ENCODE data around the gene SPOP. TPM values are rescaled to one million over a fixed set of nuclear protein-coding genes. Genes with fewer than 3 reads are reported as not detected.
A peak's percentile ranks its signal among the peaks of the same experiment; 100 is the strongest.
"Not testable (repeated sequence)": the region's sequence is repeated elsewhere in the genome, so short reads cannot be mapped to it uniquely, and the experiment has no call there.

Gene SPOP
- polyA plus RNA-seq (ENCODE audit: insufficient read length in 12 of 12): 100 to 1,000 TPM in 1 of 12 donors, 10 to 100 TPM in 11; 45.6 to 386 (median 52.3) TPM
- long read RNA-seq, donor 1, transcript SPOP-206 (10 exons, 1,865 nt): minor isoform, 16 of 71 reads
- long read RNA-seq, donor 1, transcript SPOP-222 (2 exons, 421 nt): minor isoform, 11 of 71 reads
- long read RNA-seq, donor 1, transcript SPOP-221 (1 exons, 2,135 nt): major isoform, 41 of 71 reads
- long read RNA-seq, donor 1, partial matches to known transcripts: 0 of 71 reads
- long read RNA-seq, donor 1, other reads (novel, unspliced or antisense): 0 of 71 reads
- long read RNA-seq, donor 2, transcript SPOP-222 (2 exons, 421 nt): minor isoform, 9 of 49 reads
- long read RNA-seq, donor 2, transcript SPOP-206 (10 exons, 1,865 nt): minor isoform, 10 of 49 reads
- long read RNA-seq, donor 2, transcript SPOP-221 (1 exons, 2,135 nt): major isoform, 22 of 49 reads
- long read RNA-seq, donor 2, partial matches to known transcripts: 7 of 49 reads
- long read RNA-seq, donor 2, other reads (novel, unspliced or antisense): 0 of 49 reads
- long read RNA-seq, donor 3, transcript SPOP-221 (1 exons, 2,135 nt): major isoform, 26 of 35 reads
- long read RNA-seq, donor 3, partial matches to known transcripts: 0 of 35 reads
- long read RNA-seq, donor 3, other reads (novel, unspliced or antisense): 0 of 35 reads
- long read RNA-seq, donor 4, transcript SPOP-221 (1 exons, 2,135 nt): major isoform, 18 of 24 reads
- long read RNA-seq, donor 4, partial matches to known transcripts: 0 of 24 reads
- long read RNA-seq, donor 4, other reads (novel, unspliced or antisense): 0 of 24 reads
- long read RNA-seq, donor 5, transcript SPOP-221 (1 exons, 2,135 nt): major isoform, 15 of 54 reads
- long read RNA-seq, donor 5, transcript SPOP-222 (2 exons, 421 nt): minor isoform, 7 of 54 reads
- long read RNA-seq, donor 5, transcript SPOP-206 (10 exons, 1,865 nt): major isoform, 15 of 54 reads
- long read RNA-seq, donor 5, partial matches to known transcripts: 10 of 54 reads
- long read RNA-seq, donor 5, other reads (novel, unspliced or antisense): 6 of 54 reads
- long read RNA-seq, donor 6, transcript SPOP-206 (10 exons, 1,865 nt): minor isoform, 6 of 43 reads
- long read RNA-seq, donor 6, transcript SPOP-221 (1 exons, 2,135 nt): major isoform, 26 of 43 reads
- long read RNA-seq, donor 6, transcript SPOP-222 (2 exons, 421 nt): minor isoform, 8 of 43 reads
- long read RNA-seq, donor 6, partial matches to known transcripts: 0 of 43 reads
- long read RNA-seq, donor 6, other reads (novel, unspliced or antisense): 0 of 43 reads
- long read RNA-seq, donor 7, transcript SPOP-221 (1 exons, 2,135 nt): major isoform, 16 of 24 reads
- long read RNA-seq, donor 7, transcript SPOP-206 (10 exons, 1,865 nt): minor isoform, 6 of 24 reads
- long read RNA-seq, donor 7, partial matches to known transcripts: 0 of 24 reads
- long read RNA-seq, donor 7, other reads (novel, unspliced or antisense): 0 of 24 reads
- long read RNA-seq, donor 8, transcript SPOP-206 (10 exons, 1,865 nt): major isoform, 19 of 57 reads
- long read RNA-seq, donor 8, transcript SPOP-222 (2 exons, 421 nt): minor isoform, 11 of 57 reads
- long read RNA-seq, donor 8, transcript SPOP-221 (1 exons, 2,135 nt): minor isoform, 17 of 57 reads
- long read RNA-seq, donor 8, partial matches to known transcripts: 6 of 57 reads
- long read RNA-seq, donor 8, other reads (novel, unspliced or antisense): 0 of 57 reads
- long read RNA-seq, donor 9, transcript SPOP-206 (10 exons, 1,865 nt): minor isoform, 12 of 28 reads
- long read RNA-seq, donor 9, transcript SPOP-221 (1 exons, 2,135 nt): major isoform, 13 of 28 reads
- long read RNA-seq, donor 9, partial matches to known transcripts: 0 of 28 reads
- long read RNA-seq, donor 9, other reads (novel, unspliced or antisense): 0 of 28 reads
- long read RNA-seq, donor 10, transcript SPOP-206 (10 exons, 1,865 nt): minor isoform, 11 of 46 reads
- long read RNA-seq, donor 10, transcript SPOP-221 (1 exons, 2,135 nt): major isoform, 19 of 46 reads
- long read RNA-seq, donor 10, partial matches to known transcripts: 7 of 46 reads
- long read RNA-seq, donor 10, other reads (novel, unspliced or antisense): 5 of 46 reads
- long read RNA-seq, donor 11, transcript SPOP-222 (2 exons, 421 nt): minor isoform, 9 of 53 reads
- long read RNA-seq, donor 11, transcript SPOP-206 (10 exons, 1,865 nt): minor isoform, 17 of 53 reads
- long read RNA-seq, donor 11, transcript SPOP-221 (1 exons, 2,135 nt): major isoform, 24 of 53 reads
- long read RNA-seq, donor 11, partial matches to known transcripts: 0 of 53 reads
- long read RNA-seq, donor 11, other reads (novel, unspliced or antisense): 0 of 53 reads

GRCh38 chr17:49677933-49678847 lies at the start of gene SPOP:
Gene SPOP (minus strand): TSS chr17:49678097. CDS start chr17:49622810, 55,287 bp downstream.
- DNase-seq: peak; percentile 99

- peak; percentile 48 for DNase-seq
Observed at GRCh38 chr17:49727380-49727779, 49.5 kb upstream of the SPOP start.

- DNase-seq: no peak
Observed at GRCh38 chr17:49725452-49726130, 47.7 kb upstream of the SPOP start.

- not testable (repeated sequence) for DNase-seq
Observed at GRCh38 chr17:49724552-49724951, 46.7 kb upstream of the SPOP start.

- DNase-seq: peak; percentile 82
Observed at GRCh38 chr17:49723423-49723822, 45.5 kb upstream of the SPOP start.

- no peak for DNase-seq
Observed at GRCh38 chr17:49722066-49722465, 44.2 kb upstream of the SPOP start.

GRCh38 chr17:49717371-49717861 lies 39.5 kb upstream of the SPOP start:
- no peak for DNase-seq

GRCh38 chr17:49716668-49717364 lies 38.9 kb upstream of the SPOP start:
- no peak for DNase-seq

- DNase-seq: no peak
Observed at GRCh38 chr17:49715717-49716279, 37.9 kb upstream of the SPOP start.

- no peak for DNase-seq
Observed at GRCh38 chr17:49715216-49715615, 37.3 kb upstream of the SPOP start.

GRCh38 chr17:49708515-49709183 lies 30.8 kb upstream of the SPOP start:
- no peak for DNase-seq

GRCh38 chr17:49707608-49708514 lies 30.0 kb upstream of the SPOP start, which contains the start of gene SLC35B1:
Gene SLC35B1 (minus strand): TSS chr17:49707964. CDS start chr17:49707833, 131 bp downstream.
- peak; percentile 99 for DNase-seq

- no peak for DNase-seq
Observed at GRCh38 chr17:49707246-49707607, 29.3 kb upstream of the SPOP start.

- no peak for DNase-seq
Observed at GRCh38 chr17:49705254-49705653, 27.4 kb upstream of the SPOP start.

Data from muscle of arm (tissue), 14 donors.